Measurements from ENCODE around the gene CACNA1G. TPM values are rescaled to one million over a fixed set of nuclear protein-coding genes. Genes with fewer than 3 reads are reported as not detected.

CACNA1G gene
- total and polyA plus RNA-seq, 9 donors, result 1.0 to 39.1 (median 4.7) TPM

GRCh38 chr17:50676065-50676975 is 115.8 kb downstream of the CACNA1G start:
- WGBS, 3 donors, result 90 to 92% (median 92%) methylated on average over 24 of the region's 24 CpGs
- Histone ChIP-seq H3K27me3 (no peaks in the 10 kb centered on the region), H3K4me1 (ENCODE audit: insufficient read depth) (peaks cover 2% of the 10 kb centered on the region), H3K27ac (no peak overlapping the region), H3K36me3 (no peaks in the 10 kb centered on the region), H3K4me3 (no peak overlapping the region), H3K9me3 (no peaks in the 10 kb centered on the region)
- intact Hi-C loops (cut with DNase I), result no loop called here
- DNase-seq, result peak in 1 of 5 donors; percentile 29
- TF ChIP-seq CTCF (IDR thresholded peaks at IDR 0.05) (no peak), POLR2A (IDR thresholded peaks at IDR 0.05) (no peak), EP300 (IDR thresholded peaks at IDR 0.05) (no peak)

Other genes with a start within 250 kb of the CACNA1G start
- gene XYLT2, start 214.6 kb upstream of the CACNA1G start, total RNA-seq, result 10 to 100 TPM; 17.9 to 34.1 (median 28.7) TPM
- gene XYLT2, start 214.6 kb upstream of the CACNA1G start, polyA plus RNA-seq, result 10 to 100 TPM in 1 of 2 donors, 1 to 10 TPM in 1; 5.2 to 17.2 TPM
- gene MRPL27, start 187.5 kb upstream of the CACNA1G start, total RNA-seq, result 10 to 100 TPM; 38.7 to 60.2 (median 47.7) TPM
- 10 to 100 TPM; 53.6 to 74.8 TPM for gene MRPL27, start 187.5 kb upstream of the CACNA1G start, polyA plus RNA-seq
- gene EME1, start 187.5 kb upstream of the CACNA1G start, total RNA-seq, result 1 to 10 TPM in 2 of 7 donors, under 1 TPM in 5; 0.46 to 1.3 (median 0.88) TPM
- 1 to 10 TPM in 1 of 2 donors, under 1 TPM in 1; 0.63 to 1.4 TPM for gene EME1, start 187.5 kb upstream of the CACNA1G start, polyA plus RNA-seq
- gene LRRC59, start 163.2 kb upstream of the CACNA1G start, total RNA-seq, result 10 to 100 TPM; 18.4 to 64.5 (median 41.0) TPM
- 10 to 100 TPM; 22.5 to 71.4 TPM for gene LRRC59, start 163.2 kb upstream of the CACNA1G start, polyA plus RNA-seq
- 10 to 100 TPM; 26.7 to 86.0 (median 49.5) TPM for gene ACSF2, start 134.5 kb upstream of the CACNA1G start, total RNA-seq
- gene ACSF2, start 134.5 kb upstream of the CACNA1G start, polyA plus RNA-seq, result 10 to 100 TPM; 39.1 to 49.5 TPM
- under 1 TPM in 6 of 7 donors, not detected in 1; 0.18 to 0.92 (median 0.46) TPM for gene CHAD, start 91.8 kb upstream of the CACNA1G start, total RNA-seq
- 1 to 10 TPM in 1 of 2 donors, under 1 TPM in 1; 0.29 to 2.5 TPM for gene CHAD, start 91.8 kb upstream of the CACNA1G start, polyA plus RNA-seq
- 10 to 100 TPM; 21.2 to 48.0 (median 40.5) TPM for gene RSAD1, start 81.9 kb upstream of the CACNA1G start, total RNA-seq
- 10 to 100 TPM; 24.2 to 26.2 TPM for gene RSAD1, start 81.9 kb upstream of the CACNA1G start, polyA plus RNA-seq
- gene MYCBPAP, start 52.3 kb upstream of the CACNA1G start, total RNA-seq, result 1 to 10 TPM; 2.5 to 8.1 (median 4.5) TPM
- gene MYCBPAP, start 52.3 kb upstream of the CACNA1G start, polyA plus RNA-seq, result 1 to 10 TPM; 3.2 to 9.7 TPM
- 10 to 100 TPM in 6 of 7 donors, 1 to 10 TPM in 1; 8.8 to 33.4 (median 22.4) TPM for gene EPN3, start 28.0 kb upstream of the CACNA1G start, total RNA-seq
- gene EPN3, start 28.0 kb upstream of the CACNA1G start, polyA plus RNA-seq, result 1 to 10 TPM; 6.2 to 7.3 TPM
- gene SPATA20, start 13.5 kb upstream of the CACNA1G start, total RNA-seq, result 10 to 100 TPM; 53.7 to 81.2 (median 62.6) TPM
- gene SPATA20, start 13.5 kb upstream of the CACNA1G start, polyA plus RNA-seq, result 10 to 100 TPM; 43.5 to 55.4 TPM
- 10 to 100 TPM in 1 of 7 donors, 1 to 10 TPM in 6; 1.4 to 11.4 (median 5.2) TPM for gene ABCC3, start 74.2 kb downstream of the CACNA1G start, total RNA-seq
- 10 to 100 TPM in 1 of 2 donors, 1 to 10 TPM in 1; 2.5 to 14.2 TPM for gene ABCC3, start 74.2 kb downstream of the CACNA1G start, polyA plus RNA-seq
- 10 to 100 TPM; 19.4 to 52.6 (median 42.1) TPM for gene ANKRD40, start 147.2 kb downstream of the CACNA1G start, total RNA-seq
- gene ANKRD40, start 147.2 kb downstream of the CACNA1G start, polyA plus RNA-seq, result 10 to 100 TPM; 17.0 to 41.7 TPM
- 100 to 1,000 TPM; 103 to 172 (median 139) TPM for gene LUC7L3, start 158.9 kb downstream of the CACNA1G start, total RNA-seq
- 100 to 1,000 TPM in 1 of 2 donors, 10 to 100 TPM in 1; 96.5 to 148 TPM for gene LUC7L3, start 158.9 kb downstream of the CACNA1G start, polyA plus RNA-seq
- not detected for gene ANKRD40CL, start 206.8 kb downstream of the CACNA1G start, total RNA-seq
- not detected for gene ANKRD40CL, start 206.8 kb downstream of the CACNA1G start, polyA plus RNA-seq